OCI-M2 (cell line): ENCODE data around the gene USP37.
"Not testable (repeated sequence)": the region's sequence is repeated elsewhere in the genome, so short reads cannot be mapped to it uniquely, and the experiment has no call there.

Source experiments
- DNase-seq: peaks from one replicate; lab custom pipeline; 2025; ENCODE audit not compliant: unreplicated experiment; lab: John Stamatoyannopoulos, UW

USP37 gene

DNA sequence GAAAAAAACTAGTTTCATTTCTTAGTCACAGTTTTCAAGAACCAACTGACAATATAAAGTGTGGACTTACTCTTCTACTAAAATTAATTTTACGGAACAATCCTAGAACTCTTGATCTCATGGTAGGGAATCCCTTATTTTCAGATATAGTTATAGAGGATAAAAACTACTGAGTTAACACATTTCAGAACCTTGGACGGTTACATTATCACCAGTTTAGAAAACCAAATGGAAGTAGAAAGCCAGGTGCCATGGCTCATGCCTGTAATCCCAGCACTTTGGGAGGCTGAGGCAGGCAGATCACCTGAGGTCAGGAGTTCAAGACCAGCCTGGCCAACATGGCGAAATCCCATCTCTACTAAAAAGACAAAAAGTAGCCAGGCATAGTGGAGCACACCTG, 13.9 kb downstream of the USP37 start:
- DNase-seq: not testable (repeated sequence)

DNA sequence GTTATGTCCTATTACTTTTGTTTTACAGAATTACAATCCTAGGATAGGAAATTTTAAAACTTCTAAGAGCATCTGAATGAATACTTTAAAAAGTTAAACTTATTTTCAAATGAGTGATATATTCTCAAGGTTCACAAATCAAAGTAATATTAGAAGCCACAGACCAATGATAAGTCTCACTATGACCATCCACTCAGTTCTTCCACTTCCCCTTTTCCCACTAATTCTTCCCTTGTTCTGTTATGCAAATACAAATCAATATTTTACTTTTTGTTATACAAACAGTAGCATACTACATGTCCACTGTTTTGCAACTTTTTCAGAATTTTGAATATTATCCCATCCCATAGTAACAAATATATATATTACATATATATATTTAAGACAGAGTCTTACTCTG, 20.2 kb downstream of the USP37 start:
- DNase-seq: no peak

DNA sequence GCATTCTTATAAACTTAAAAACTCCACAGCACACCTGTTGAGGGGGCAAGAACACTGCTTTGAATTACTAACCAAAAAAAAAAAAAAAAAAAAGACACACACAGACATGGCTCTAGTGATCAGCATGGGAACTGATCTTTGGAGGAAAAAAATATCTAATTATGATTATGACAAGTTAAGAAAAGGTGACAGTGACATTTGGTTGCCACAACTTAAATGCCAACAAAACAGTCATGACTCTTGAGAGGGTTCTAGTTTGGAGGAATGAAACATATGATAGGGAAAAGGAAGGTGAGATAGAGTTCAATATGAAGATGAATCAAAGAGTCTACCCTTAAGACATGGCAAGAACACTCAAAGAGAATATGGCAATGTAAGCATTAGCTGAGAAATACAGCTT, 20.6 kb downstream of the USP37 start:
- DNase-seq: no peak

DNA sequence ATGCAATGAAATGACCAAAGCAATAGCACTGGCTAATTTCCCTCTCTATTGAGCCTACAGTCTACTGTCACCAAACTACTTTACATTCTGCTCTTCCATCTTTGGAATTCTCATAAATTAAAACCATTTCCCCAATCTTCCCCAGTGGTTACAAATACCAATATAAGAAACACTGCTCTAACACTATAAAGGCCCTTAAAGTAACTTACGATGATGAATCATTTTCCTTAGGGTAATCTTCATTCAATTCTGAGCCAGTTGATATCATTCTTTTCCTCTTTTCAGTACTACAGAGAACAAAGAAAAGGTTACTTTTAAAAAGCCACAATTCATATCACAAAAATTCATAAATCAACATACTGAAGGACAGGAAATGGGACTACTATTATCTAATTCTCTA, 22.1 kb downstream of the USP37 start:
- DNase-seq: no peak

DNA sequence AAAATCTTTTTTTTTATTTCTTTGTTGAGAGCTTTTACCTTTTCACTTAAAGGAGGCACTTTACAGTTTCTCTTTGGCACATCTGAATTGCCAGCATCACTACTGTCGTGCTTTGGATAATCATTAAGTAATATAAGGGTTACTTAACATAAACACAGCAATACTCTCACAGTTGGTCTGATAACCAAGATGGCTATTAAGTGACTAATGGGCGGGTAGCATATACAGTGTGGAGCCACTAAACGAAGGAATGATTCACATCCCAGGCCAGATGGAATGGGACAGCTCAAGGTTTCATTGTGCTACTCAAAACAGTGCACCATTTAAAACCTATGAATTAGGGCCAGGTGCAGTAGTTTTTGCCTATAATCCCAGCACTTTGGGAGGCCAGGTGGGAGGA, 28.1 kb downstream of the USP37 start:
- DNase-seq: no peak

DNA sequence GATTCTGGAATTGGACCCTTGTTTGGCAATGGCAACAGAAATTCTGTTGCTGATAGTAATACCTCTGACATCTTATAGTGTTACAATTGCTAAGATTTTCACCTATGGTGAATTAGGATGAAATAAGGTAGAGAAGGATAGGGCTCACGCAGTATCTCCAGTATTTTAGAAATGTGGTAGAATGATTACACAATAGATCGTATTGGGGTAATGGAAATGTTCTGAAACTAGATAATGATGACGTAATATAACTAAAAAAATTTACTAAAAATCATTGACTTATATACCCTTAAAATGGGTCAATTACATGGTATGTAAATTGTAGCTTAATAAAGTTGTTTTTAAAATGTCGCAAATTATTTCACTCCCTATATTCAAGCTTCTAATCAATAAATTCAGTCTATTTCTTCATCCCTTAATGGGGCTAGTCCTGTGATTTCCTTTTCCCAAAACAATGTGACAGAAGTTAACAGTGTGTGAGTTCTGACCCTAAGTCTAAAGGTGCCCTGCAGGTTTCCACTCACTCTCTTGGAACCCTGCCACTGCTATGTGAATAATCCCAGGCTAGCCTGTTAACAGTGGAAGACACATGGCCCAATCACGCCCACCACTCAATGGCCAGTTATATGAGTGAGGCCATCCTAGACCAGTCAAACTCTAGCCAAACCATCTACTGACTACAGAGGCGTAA, 31.2 kb downstream of the USP37 start:
- no peak for DNase-seq

DNA sequence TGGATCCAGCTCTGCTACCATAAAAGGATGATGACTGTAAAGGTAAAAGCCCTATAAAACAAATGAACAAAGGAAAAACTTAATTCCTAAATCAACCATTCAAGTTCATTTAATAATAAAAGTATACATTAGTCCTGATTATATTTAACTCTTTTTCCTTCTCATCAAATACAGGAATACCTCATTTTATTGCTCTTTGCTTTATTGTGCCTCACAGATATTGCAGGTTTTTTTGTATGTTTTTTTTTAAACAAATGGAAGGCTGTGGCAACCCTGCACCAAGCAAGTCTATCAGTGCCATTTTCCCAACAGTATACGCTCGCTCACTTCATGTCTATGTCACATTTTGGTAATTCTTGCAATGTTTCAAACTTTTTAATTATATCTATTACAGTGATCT, 38.2 kb downstream of the USP37 start:
- DNase-seq: no peak

DNA sequence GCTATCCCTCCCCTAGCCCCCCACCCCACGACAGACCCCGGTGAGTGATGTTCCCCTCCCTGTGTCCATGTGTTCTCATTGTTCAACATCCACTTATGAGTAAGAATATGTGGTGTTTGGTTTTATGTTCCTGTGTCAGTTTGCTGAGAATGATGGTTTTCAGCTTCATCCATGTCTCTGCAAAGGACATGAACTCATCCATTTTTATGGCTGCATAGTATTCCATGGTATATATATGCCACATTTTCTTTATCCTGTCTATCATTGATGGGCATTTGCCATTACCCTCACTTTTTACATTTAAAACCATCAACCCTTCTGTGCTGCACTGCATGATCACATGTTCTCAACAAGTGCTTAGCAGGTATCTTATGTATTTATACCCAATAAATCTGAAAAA, 39.7 kb downstream of the USP37 start:
- not testable (repeated sequence) for DNase-seq

DNA sequence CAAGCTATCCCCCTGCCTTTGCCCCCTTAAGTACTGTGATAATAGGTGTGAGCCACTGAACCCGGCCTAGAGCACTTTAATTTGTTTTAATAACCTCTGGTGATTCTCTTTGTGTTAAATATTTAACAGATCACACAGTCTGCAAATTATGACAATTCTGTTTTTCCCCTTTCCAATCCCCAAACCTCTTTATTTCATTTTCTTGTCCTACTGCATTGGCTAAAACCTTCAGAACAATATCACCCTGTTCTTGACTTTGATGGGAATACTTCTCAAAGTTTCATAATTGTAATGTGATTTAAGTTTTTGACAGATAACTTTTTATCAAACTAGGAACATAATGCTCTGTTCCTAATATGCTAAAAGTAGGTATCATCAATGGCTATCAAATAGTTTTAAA, 44.5 kb downstream of the USP37 start:
- no peak for DNase-seq

DNA sequence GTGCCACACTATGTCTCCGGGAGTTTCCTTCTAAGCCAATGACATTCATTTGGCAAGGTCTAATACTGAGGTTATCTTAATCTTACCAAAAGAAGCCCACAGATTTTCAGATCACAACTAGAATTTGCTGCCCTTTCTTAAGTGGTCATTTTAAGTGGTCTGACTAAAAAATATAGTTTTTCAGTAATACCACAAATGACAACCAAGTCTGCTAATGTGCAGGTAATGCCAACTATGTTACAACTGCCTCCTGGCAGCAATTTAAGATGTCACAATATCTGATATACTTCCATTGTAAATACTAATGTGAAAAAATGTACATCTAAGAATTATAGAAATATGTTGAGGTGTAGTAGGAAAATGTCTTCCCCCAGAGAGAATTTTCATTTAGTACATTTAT, 49.3 kb downstream of the USP37 start:
- DNase-seq: no peak

DNA sequence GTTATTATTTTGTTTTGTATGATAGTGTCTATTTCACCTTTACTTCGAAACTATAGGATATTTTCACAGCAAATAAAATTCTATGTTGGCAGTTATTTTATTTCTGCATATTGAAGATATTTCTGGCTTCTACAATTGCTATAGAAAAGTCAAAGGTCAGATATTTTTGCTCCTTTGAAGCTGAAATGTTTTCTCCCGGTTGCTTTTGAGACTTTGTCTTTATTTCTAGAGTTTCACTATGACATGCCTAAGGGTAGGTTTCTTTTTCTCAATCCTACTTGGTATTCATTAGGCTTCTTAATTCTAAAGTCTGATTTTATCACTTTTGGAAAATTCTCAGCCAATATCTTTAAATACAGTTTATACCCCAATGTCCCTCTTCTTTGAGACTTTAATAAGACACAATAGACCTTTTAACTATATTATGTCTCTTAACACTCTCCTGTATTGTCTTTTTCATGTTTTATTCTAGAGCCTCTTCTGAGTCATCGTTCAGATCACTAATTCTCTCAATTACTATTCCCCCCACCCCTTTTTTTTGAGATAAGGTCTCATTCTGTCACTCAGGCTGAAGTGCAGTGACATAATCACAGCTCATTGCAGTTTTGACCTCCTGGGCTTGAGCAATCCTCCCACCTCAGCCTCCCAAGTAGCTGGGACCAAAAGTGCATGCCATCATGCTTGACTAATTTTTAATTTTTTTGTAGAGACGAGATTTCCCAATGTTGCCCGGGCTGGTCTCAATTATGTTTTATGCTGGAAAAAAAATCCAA, 50.5 kb downstream of the USP37 start:
- DNase-seq: no peak

DNA sequence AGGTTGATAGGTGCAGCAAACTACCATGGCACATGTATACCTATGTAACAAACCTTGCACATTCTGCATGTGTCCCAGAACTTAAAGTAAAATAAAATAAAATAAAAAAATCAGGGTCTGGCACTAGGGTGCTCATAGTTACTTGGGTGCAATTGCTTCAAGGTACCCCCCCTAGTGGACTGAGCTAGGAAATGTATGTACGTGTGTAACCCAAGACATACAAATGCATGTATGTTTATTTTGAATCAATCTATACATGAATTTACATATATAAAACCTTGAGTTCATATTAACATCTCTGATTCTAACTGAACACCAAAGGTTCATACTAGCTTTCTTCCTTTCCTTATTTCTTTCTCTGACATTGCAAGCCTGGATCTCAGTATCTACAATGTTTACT, 51.5 kb downstream of the USP37 start:
- DNase-seq: no peak

DNA sequence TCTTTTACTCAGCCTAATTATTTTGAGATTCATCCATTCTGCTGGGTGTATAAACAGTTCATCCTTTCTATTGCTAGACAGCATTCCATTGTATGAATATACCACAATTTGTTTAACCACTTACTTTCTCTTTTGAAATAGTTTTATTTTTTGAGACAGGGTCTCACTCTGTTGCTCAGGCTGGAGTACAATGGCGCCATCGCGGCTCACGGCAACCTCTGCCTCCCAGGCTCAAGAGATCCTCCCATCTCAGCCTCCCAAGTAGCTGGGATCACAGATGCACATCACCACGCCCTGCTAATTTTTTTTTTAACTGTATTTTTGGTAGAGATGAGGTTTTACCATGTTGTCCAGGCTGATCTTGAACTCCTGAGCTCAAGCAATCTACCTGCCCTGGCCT, 54.5 kb downstream of the USP37 start:
- DNase-seq: no peak

DNA sequence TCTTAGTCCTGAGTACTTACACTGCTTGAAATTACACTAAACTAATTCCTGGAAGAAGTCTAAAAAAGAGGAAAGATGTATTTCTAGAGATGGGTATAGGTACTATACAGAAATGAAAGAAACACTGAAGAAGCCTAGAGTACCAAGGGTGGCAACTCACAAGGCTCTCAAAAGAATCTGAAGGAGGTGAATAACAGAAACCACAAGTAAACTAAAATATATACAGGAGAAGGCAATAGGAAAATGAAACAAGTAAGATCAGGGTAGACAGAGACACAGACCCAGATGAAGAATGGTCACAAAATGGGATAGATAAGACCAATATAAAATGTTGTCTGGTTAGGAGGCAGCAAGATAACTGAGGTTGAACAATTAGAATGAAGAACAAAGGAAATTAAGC, 59.9 kb downstream of the USP37 start:
- no peak for DNase-seq

DNA sequence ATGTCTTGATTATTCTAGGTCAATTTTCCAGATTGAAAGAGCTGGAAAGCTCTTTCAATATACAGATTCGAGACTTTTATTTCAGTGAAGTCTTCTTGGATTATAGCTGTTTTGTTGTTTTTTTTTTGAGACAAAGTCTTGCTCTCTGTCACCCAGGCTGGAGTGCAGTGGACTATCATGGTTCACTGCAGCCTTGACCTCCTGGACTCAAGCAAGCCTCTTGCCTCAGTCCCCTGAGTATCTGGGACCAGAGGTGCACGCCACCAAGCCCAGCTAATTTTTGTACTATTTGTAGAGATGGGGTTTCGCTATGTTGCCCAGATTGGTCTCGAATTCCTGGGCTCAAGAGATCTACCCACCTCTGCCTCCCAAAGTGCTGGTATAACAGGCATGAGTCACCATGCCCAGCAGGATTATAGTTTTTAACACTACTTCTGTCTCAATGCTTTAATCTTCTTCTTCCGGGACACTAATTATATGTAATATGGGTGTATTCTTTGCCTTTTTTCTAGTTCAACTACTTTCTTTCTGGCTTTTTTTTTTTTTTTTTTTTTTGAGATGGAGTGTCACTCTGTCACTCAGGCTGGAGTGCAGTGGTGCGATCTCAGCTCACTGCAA, 62.3 kb downstream of the USP37 start:
- DNase-seq: no peak

DNA sequence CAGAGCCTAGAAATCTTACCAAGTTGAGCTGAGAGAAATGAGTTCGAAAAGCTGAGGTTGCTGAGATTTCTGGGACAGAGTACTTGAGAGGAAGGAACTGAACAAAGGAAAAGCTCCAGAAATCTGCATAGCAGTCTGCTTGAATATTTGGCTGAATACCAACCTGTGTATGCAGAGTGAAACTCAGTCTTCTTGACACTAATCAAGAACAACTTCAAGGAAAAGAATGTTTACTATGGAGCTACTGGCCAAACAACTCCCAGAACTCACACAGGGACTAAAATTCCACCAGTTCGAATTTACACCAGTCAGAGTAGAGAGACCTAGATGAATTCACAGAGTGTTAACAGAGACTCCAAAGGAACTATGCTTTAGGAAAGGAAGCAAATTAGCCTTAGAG, 66.5 kb downstream of the USP37 start:
- no peak for DNase-seq

DNA sequence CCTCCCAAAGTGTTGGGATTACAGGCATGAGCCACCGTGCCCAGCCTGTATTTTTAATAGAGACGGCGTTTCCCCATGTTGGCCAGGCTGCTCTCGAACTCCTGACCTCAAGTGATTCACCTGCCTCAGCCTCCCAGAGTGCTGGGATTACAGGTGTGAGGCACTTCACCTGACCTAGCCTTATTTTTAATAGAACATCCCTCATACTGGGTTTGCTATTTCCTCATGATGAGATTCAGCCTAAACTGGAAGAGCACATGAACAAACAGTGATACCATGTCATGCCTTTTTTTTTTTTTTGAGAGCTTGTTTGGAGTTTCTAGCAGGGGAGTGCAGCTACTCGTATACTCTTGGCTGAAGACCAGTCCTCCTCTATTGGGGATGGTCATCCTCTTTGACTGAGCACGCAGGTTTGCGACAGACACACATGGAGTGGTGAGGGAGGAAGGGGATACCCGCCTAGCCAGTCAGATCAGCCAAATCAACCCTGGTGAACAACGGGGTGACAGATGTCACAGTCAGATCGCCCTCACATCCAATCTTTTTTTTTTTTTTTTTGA, 67.6 kb downstream of the USP37 start:
- no peak for DNase-seq

DNA sequence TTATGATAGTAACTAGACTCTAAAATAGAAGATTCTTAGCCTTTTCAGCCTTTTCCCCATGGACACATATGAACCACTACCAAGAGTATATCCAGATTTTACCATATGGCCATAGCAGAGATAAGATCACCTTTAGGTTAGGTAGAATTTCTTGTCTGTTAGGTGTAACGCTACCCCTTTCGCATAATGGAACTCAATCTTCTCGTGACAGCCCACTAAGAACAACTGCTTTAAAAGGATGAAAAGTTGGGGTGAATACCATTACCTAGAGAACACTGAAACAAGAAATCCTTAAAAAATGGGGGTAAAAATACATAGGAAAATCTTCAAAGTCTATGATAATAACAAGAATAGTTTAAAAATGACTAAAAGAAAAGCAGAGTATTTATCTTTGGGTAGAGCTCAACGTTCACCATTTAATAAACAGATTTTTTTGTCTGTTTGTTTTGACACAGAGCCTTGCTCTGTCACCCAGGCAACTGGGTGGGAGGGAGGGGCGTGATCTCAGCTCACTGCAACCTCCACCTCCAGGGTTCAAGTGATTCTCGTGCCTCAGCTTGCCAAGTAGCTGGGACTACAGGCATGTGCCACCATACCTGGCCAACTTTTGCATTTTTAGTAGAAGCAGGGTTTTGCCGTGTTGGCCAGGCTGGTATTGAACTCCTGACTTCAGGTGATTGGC, 82.0 kb downstream of the USP37 start:
- DNase-seq: no peak

DNA sequence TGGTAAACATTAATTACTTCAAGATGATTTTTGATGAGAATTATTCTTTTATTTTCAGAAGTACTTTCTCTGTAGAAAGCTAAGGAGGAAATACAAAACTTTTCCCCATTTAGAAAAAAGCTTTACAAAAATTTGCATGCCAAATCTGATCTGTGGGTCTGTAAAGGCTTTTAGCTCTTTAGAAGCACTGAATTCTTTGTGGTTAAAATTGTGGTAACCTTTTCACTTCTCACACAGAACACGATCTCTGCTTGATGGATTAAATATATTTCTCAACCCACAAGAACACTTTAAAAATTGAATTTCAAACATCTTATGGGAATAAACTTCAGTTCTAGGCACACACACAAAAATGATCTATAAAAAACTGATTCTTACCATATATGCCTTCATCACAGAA, 85.5 kb downstream of the USP37 start:
- no peak for DNase-seq

DNA sequence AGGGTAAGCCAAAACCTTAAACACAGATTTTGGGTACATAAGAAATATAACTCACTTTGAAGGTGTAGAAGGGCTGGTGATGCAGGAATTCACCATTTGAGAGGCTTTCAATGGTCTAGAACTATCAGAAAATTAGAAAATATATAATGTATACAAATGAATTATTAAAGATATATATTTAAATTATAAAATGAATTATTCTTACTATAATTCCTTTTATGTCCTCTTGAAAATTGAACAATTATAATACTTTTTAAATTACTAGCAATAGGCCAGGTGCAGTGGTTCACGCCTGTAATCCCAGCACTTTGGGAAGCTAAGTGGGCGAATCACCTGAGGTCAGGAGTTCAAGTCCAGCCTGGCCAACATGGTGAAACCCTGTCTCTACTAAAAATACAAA, 88.6 kb downstream of the USP37 start:
- no peak for DNase-seq

DNA sequence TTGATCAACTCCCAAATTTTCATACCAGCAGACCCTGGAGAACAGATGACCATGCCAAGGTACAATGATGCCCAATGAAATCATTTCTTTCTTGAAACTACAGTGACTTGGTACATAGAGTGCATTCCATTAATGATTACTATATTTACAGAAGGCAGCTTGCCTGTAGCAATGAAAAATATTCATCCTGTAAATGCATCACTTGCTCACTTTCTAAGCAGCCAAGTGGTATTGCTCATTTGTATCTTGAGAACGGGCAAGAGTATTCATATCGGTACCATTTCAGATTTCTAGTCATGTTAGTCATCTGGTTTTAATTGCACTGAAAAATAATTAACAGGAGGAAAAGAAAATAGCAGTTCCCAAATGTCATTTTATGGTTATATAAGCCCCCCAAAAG, 89.6 kb downstream of the USP37 start:
- DNase-seq: no peak

DNA sequence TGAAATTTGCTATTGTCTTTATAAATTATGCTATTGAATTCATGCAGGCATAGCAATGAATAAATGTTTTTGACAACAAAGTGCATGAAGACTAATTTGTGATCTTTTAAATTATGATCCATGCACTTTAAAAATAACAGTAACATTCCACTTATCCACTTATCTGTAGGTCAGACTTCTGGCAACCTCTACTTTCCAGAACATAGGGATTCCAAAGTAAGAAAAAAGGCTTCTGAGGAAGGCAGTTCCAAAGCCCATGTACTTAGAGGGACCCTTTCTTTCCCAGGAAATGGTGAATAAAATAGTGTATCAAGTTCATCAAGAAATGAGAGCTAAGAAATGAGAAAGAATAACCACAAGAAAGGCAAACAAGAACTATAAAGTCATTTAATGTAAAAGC, 90.9 kb downstream of the USP37 start:
- no peak for DNase-seq
